ENCODE data around the gene RELA.

DNA sequence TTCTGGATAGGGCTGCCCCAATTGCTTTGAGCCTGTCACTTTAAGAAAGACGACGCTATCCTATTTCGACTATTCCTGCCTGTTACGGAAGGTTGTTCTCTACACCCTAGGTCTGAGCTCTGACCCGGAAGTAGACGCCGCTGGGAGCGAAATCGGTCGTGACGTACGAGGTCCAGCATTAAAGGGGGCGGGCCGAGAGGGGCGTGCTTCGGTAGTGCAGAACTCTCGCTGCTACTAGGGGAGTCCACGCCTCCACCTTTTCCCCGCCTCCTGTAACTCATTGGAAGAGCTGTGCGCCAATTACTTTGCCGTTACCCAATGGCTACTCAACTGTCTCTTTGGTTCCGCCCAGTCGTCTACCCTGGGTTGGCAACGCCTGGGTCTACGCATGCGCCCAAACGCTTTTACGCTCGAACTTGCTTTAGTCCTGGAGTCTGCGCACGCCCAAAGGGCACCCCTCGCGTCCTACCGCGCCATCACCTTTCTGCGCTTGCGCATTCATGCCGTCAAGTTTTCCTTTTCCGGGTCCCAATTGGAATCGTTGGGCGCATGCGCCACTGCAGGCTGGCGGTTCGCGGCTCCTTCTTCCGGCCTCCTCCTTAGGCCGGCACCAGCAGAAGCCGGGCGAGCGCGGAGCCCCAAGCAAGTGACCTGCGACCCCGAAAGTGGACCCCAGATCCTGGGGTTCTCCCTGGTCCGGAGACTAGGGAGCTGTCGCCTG lies 47.3 kb downstream of the RELA start, which contains the start of gene PCNX3:
- peak; percentile 94 for TF ChIP-seq MAX (IDR thresholded peaks at IDR 0.05; ENCODE audit: low read depth)
- TF ChIP-seq CTCF (IDR thresholded peaks at IDR 0.05): no peak
- TF ChIP-seq RFX5 (IDR thresholded peaks at IDR 0.05; ENCODE audit: low read length): no peak
- peak; percentile 69; the same call in 1 of the 2 replicates for TF ChIP-seq YY1 (IDR thresholded peaks at IDR 0.05; ENCODE audit: low read depth)
- TF ChIP-seq POLR2AphosphoS5 (IDR thresholded peaks at IDR 0.05; ENCODE audit: low read depth, low read length): peak; percentile 72
- no peak for TF ChIP-seq TEAD4 (IDR thresholded peaks at IDR 0.05; ENCODE audit: borderline replicate concordance, insufficient read depth)
- TF ChIP-seq FOXM1 (IDR thresholded peaks at IDR 0.05; ENCODE audit: low read depth): no peak
- TF ChIP-seq MXI1 (IDR thresholded peaks at IDR 0.05; ENCODE audit: low read depth, low read length): peak; percentile 91
- TF ChIP-seq RCOR1 (IDR thresholded peaks at IDR 0.05; ENCODE audit: low read length): no peak
- TF ChIP-seq EP300 (IDR thresholded peaks at IDR 0.05; ENCODE audit: borderline replicate concordance in 1 of 2, low read depth in 1 of 2, low read length in 1 of 2): peak in 1 of 2 experiments; percentile 39; a peak in 1 of 4 replicates
- TF ChIP-seq, protein P1, sequence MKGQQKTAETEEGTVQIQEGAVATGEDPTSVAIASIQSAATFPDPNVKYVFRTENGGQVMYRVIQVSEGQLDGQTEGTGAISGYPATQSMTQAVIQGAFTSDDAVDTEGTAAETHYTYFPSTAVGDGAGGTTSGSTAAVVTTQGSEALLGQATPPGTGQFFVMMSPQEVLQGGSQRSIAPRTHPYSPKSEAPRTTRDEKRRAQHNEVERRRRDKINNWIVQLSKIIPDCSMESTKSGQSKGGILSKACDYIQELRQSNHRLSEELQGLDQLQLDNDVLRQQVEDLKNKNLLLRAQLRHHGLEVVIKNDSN (IDR thresholded peaks at IDR 0.05; ENCODE audit: borderline replicate concordance, low read depth): no peak
